GM12878 (cell line): ENCODE data around the gene ZFP62. TPM values are rescaled to one million over a fixed set of nuclear protein-coding genes. Genes with fewer than 3 reads are reported as not detected.
A peak's percentile ranks its signal among the peaks of the same experiment; 100 is the strongest.

Experiments
- ATF2 ChIP-seq: IDR thresholded peaks from 2 replicates; pipeline ENCODE4 v1.6.1; 2012; ENCODE audit warnings: low read length, inconsistent platforms
- ATF7 ChIP-seq: fragments of 450-650 bp; IDR thresholded peaks from 2 replicates; pipeline ENCODE4 v1.6.1; 2016; ENCODE audit warnings: low read depth, mild to moderate bottlenecking
- BCL11A ChIP-seq: IDR thresholded peaks from 2 replicates; pipeline ENCODE4 v1.6.1; 2011; ENCODE audit warnings: low read depth, low read length
- BCL3 ChIP-seq: IDR thresholded peaks from 2 replicates; pipeline ENCODE4 v1.6.1; 2011; ENCODE audit warnings: borderline replicate concordance, low read depth, mild to moderate bottlenecking, moderate library complexity, low read length; ENCODE audit not compliant: insufficient read depth, poor library complexity, severe bottlenecking
- CHD2 ChIP-seq: IDR thresholded peaks from 2 replicates; pipeline ENCODE4 v1.6.1; 2011; ENCODE audit warnings: low read depth, low read length, improper control_type of control experiment, borderline replicate concordance
- IKZF1 ChIP-seq: fragments of 450-650 bp; conservative IDR thresholded peaks from 2 replicates; pipeline ENCODE4 v1.6.1; 2017; ENCODE audit warnings: antibody characterized with exemption, mild to moderate bottlenecking
- KAT2A ChIP-seq: conservative IDR thresholded peaks from 2 replicates; pipeline ENCODE4 v1.6.1; 2011; ENCODE audit warnings: low read depth, low read length; ENCODE audit not compliant: control insufficient read depth
- NFYB ChIP-seq: IDR thresholded peaks from 2 replicates; pipeline ENCODE4 v1.6.1; 2011; ENCODE audit warnings: low read depth, mild to moderate bottlenecking, low read length, improper control_type of control experiment, moderate library complexity; ENCODE audit not compliant: insufficient read depth
- PML ChIP-seq: IDR thresholded peaks from 2 replicates; pipeline ENCODE4 v1.6.1; 2012; ENCODE audit warnings: low read length, inconsistent platforms
- RBBP5 ChIP-seq: fragments of 200-600 bp; sonication (generic); conservative IDR thresholded peaks from 2 replicates; pipeline ENCODE4 v1.6.1; 2016
- SMAD5 ChIP-seq: IDR thresholded peaks from 2 replicates; pipeline ENCODE4 v1.6.1; 2016; ENCODE audit warnings: antibody characterized with exemption, low read depth
- STAT1 ChIP-seq: fragments of 450-650 bp; conservative IDR thresholded peaks from 2 replicates; pipeline ENCODE4 v1.6.1; 2014; ENCODE audit warnings: antibody characterized with exemption, mild to moderate bottlenecking
- STAT3 ChIP-seq: IDR thresholded peaks from 2 replicates; pipeline ENCODE4 v1.6.1; 2011; ENCODE audit warnings: low read depth, low read length, improper control_type of control experiment
- SUZ12 ChIP-seq: fragments of 200-600 bp; sonication (generic); IDR thresholded peaks from one replicate; pipeline ENCODE4 v1.6.1; 2018; ENCODE audit warnings: antibody characterized with exemption, mild to moderate bottlenecking; ENCODE audit not compliant: unreplicated experiment
- TAF1 ChIP-seq: IDR thresholded peaks from 2 replicates; pipeline ENCODE4 v1.6.1; 2011; ENCODE audit warnings: mild to moderate bottlenecking, low read depth, low read length, borderline replicate concordance
- TARDBP ChIP-seq: IDR thresholded peaks from 2 replicates; pipeline ENCODE4 v1.6.1; 2016; ENCODE audit warnings: borderline replicate concordance
- ZBTB33 ChIP-seq: fragments of 450-650 bp; IDR thresholded peaks from 2 replicates; pipeline ENCODE4 v1.6.1; 2017; ENCODE audit warnings: mild to moderate bottlenecking
- ZNF622 ChIP-seq: fragments of 450-650 bp; IDR thresholded peaks from 2 replicates; pipeline ENCODE4 v1.6.1; 2017; ENCODE audit warnings: mild to moderate bottlenecking, inconsistent platforms
- ZSCAN29 ChIP-seq: fragments of 450-650 bp; IDR thresholded peaks from 2 replicates; pipeline ENCODE4 v1.6.1; 2017; ENCODE audit warnings: mild to moderate bottlenecking, moderate library complexity
- polyA plus RNA-seq, 11 experiments: library from polyadenylated mRNA; depleted of rRNA in 4 of 11; unstranded in 6 of 11; stranded (reverse) in 5 of 11; fragments of >200 nt; fragmentation: Nextera tagmentation in 4 of 11; fragmentation: Illumina TruSeq in 1 of 11; extraction: Ambion mirVana in 4 of 11; extraction: Trizol in 1 of 11; gene quantifications; 1 replicate in 1 of 11; 2 replicates in 10 of 11; pipeline versions ENCODE4 v1.2.1 to v1.2.3, GENCODE V29; 2011 to 2016; ENCODE audit warnings: inconsistent platforms in 2 of 11, missing spikeins in 2 of 11, low read depth in 1 of 11
- total RNA-seq, 4 experiments: library from RNA; depleted of rRNA in 3 of 4; stranded (reverse); fragments of >200 nt in 3 of 4; fragmentation: Illumina TruSeq in 1 of 4; extraction: Trizol in 1 of 4; gene quantifications; 2 replicates each; pipeline versions ENCODE4 v1.2.1 to v1.2.3, GENCODE V29; 2013 to 2021
- TF ChIP-seq, protein P1 (sequence below): IDR thresholded peaks from 2 replicates; pipeline ENCODE4 v1.6.1; 2012; ENCODE audit warnings: improper control_type of control experiment, low read depth, low read length; ENCODE audit not compliant: insufficient replicate concordance

The ZFP62 gene
- total and polyA plus RNA-seq, 10 of the 15 experiments (the other 5 are each of a cell fraction or from before 2014, with no cell fraction given), result 9.2 to 39.7 (median 21.1) TPM

DNA sequence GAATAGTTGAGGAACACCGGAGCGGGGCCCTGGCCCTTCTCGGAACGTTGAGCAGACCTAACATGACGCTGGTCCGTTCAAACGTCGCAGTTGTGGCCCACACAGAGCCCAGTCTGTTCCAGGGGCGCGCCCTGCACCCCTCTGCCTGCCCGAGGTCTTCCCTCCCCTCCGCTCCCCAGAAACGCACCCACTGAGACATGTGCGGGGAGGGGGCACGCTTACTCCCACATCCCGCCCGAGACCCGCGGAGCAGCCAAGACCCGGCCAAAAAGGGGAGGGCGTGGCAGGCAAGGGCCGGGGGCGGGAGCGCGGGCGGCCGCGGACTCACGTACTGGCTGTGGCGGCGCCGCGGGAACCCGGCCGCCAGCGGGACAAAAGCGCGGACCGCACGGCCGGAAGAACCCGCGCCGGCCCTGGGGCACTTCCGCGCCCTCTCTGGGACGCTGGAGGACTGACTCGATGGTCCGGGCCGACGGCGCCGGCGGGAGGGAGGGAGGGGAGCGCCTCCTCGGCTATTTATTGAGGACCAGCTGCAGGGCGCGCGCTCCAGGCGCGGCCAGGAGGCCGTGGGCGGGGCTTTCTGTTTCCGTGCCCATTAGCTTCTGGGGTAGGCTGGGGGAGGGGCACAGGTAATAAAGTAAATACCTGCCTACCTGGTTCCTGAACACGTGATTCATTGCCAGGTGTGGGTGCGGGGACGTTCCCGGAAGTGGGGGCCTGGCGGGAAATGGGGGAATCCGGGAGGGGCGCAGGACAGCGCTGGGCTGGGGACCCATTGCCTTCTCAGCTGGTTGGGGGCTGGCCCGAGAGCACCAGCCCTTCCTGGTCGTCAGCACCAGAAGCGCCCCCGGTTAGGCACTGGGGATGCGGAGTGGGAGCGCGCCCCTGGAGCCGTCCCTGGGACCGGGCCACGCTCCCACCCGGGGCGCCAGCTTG, at the start of gene ZFP62 (continued):
- TF ChIP-seq SMAD5 (no peak), ZNF622 (no peak), ATF2 (no peak), BCL3 (peak; percentile 23), NFYB (no peak), CHD2 (peak; percentile 15), TARDBP (0 out of 2 replicates have a peak, but pooled peaks have one; percentile 22), PML (peak; percentile 73), ZSCAN29 (no peak), STAT3 (no peak), KAT2A (no peak), IKZF1 (peak; percentile 86), RBBP5 (no peak), ZBTB33 (no peak), BCL11A (no peak), STAT1 (no peak), ATF7 (no peak), TAF1 (peak; percentile 26; the same call in 1 of the 2 replicates), SUZ12 (no peak)
- TF ChIP-seq, protein P1, sequence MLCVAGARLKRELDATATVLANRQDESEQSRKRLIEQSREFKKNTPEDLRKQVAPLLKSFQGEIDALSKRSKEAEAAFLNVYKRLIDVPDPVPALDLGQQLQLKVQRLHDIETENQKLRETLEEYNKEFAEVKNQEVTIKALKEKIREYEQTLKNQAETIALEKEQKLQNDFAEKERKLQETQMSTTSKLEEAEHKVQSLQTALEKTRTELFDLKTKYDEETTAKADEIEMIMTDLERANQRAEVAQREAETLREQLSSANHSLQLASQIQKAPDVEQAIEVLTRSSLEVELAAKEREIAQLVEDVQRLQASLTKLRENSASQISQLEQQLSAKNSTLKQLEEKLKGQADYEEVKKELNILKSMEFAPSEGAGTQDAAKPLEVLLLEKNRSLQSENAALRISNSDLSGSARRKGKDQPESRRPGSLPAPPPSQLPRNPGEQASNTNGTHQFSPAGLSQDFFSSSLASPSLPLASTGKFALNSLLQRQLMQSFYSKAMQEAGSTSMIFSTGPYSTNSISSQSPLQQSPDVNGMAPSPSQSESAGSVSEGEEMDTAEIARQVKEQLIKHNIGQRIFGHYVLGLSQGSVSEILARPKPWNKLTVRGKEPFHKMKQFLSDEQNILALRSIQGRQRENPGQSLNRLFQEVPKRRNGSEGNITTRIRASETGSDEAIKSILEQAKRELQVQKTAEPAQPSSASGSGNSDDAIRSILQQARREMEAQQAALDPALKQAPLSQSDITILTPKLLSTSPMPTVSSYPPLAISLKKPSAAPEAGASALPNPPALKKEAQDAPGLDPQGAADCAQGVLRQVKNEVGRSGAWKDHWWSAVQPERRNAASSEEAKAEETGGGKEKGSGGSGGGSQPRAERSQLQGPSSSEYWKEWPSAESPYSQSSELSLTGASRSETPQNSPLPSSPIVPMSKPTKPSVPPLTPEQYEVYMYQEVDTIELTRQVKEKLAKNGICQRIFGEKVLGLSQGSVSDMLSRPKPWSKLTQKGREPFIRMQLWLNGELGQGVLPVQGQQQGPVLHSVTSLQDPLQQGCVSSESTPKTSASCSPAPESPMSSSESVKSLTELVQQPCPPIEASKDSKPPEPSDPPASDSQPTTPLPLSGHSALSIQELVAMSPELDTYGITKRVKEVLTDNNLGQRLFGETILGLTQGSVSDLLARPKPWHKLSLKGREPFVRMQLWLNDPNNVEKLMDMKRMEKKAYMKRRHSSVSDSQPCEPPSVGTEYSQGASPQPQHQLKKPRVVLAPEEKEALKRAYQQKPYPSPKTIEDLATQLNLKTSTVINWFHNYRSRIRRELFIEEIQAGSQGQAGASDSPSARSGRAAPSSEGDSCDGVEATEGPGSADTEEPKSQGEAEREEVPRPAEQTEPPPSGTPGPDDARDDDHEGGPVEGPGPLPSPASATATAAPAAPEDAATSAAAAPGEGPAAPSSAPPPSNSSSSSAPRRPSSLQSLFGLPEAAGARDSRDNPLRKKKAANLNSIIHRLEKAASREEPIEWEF, result no peak
